Hepatocyte (in vitro differentiated cells): ENCODE results near the gene LY6G6F. TPM values are rescaled to one million over a fixed set of nuclear protein-coding genes. Genes with fewer than 3 reads are reported as not detected.

Experiments used
- DNase-seq: peaks from one replicate; pipeline ENCODE4 v3.0.0-alpha.2; 2016; ENCODE audit warnings: low spot score
- H2AFZ ChIP-seq: fragments of 200-600 bp; sonication (generic); 2 replicates; pipeline ENCODE4 v1.6.0; 2016; ENCODE audit warnings: antibody characterized with exemption, mild to moderate bottlenecking
- H3K27ac ChIP-seq: fragments of 200-600 bp; sonication (generic); 2 replicates; pipeline ENCODE4 v1.5.1; 2016; ENCODE audit warnings: mild to moderate bottlenecking
- H3K27me3 ChIP-seq: fragments of 200-600 bp; sonication (generic); 2 replicates; pipeline ENCODE4 v1.6.1; 2016
- H3K36me3 ChIP-seq: fragments of 200-600 bp; sonication (generic); replicated peaks from 2 replicates; pipeline ENCODE4 v1.5.1; 2016; ENCODE audit warnings: low read depth; ENCODE audit not compliant: insufficient read depth
- H3K4me1 ChIP-seq: fragments of 200-600 bp; sonication (generic); 2 replicates; pipeline ENCODE4 v1.5.1; 2016; ENCODE audit warnings: mild to moderate bottlenecking, moderate library complexity; ENCODE audit not compliant: insufficient read depth
- H3K4me2 ChIP-seq: fragments of 200-600 bp; sonication (generic); 2 replicates; pipeline ENCODE4 v1.6.0; 2016
- H3K4me3 ChIP-seq: fragments of 200-600 bp; sonication (generic); 2 replicates; pipeline ENCODE4 v1.5.1; 2016; ENCODE audit warnings: mild to moderate bottlenecking
- H3K79me2 ChIP-seq: fragments of 200-600 bp; sonication (generic); 2 replicates; pipeline ENCODE4 v1.6.0; 2017; ENCODE audit warnings: mild to moderate bottlenecking
- H3K9me2 ChIP-seq: fragments of 200-600 bp; sonication (generic); replicated peaks from 2 replicates; pipeline ENCODE4 v1.6.0; 2017; ENCODE audit warnings: mild to moderate bottlenecking; ENCODE audit not compliant: insufficient read depth
- H3K9me3 ChIP-seq: fragments of 200-600 bp; sonication (generic); 2 replicates; pipeline ENCODE4 v1.5.1; 2016; ENCODE audit warnings: low read depth, mild to moderate bottlenecking
- H4K20me1 ChIP-seq: fragments of 200-600 bp; sonication (generic); 2 replicates; pipeline ENCODE4 v1.6.0; 2016; ENCODE audit warnings: mild to moderate bottlenecking; ENCODE audit not compliant: insufficient read depth, poor library complexity, severe bottlenecking
- EZH2 ChIP-seq: fragments of 200-600 bp; sonication (generic); IDR thresholded peaks from 2 replicates; pipeline ENCODE4 v1.6.1; 2016; ENCODE audit warnings: antibody characterized with exemption, mild to moderate bottlenecking, borderline replicate concordance
- EZH2phosphoT487 ChIP-seq: fragments of 200-600 bp; sonication (generic); IDR thresholded peaks from one replicate; pipeline ENCODE4 v1.6.1; 2018; ENCODE audit warnings: antibody characterized with exemption, mild to moderate bottlenecking, low read depth, moderate library complexity; ENCODE audit not compliant: unreplicated experiment, severe bottlenecking
- WGBS: methylation state at CpG from one replicate; pipeline ENCODE4 v1.1.6; 2016; ENCODE audit warnings: low lambda C conversion rate; ENCODE audit errors: missing lambda C conversion rate; 5-methylcytosine and 5-hydroxymethylcytosine counted together
- polyA plus RNA-seq: library from polyadenylated mRNA; unstranded; fragments of >200 nt; fragmentation: Nextera tagmentation; extraction: Ambion mirVana; gene quantifications from 2 replicates; pipeline ENCODE4 v1.2.1, GENCODE V29; 2016
- total RNA-seq: library from RNA; depleted of rRNA; stranded (reverse); fragments of >200 nt; gene quantifications from 2 replicates; pipeline ENCODE4 v1.2.3, GENCODE V29; 2014
- TF ChIP-seq, protein P1 (sequence below): fragments of 200-600 bp; sonication (generic); IDR thresholded peaks from 2 replicates; pipeline ENCODE4 v1.5.1; 2016; ENCODE audit warnings: antibody characterized with exemption, mild to moderate bottlenecking; ENCODE audit not compliant: poor library complexity

LY6G6F gene
- total and polyA plus RNA-seq, 2 experiments from 2014 or later = not detected

DNA sequence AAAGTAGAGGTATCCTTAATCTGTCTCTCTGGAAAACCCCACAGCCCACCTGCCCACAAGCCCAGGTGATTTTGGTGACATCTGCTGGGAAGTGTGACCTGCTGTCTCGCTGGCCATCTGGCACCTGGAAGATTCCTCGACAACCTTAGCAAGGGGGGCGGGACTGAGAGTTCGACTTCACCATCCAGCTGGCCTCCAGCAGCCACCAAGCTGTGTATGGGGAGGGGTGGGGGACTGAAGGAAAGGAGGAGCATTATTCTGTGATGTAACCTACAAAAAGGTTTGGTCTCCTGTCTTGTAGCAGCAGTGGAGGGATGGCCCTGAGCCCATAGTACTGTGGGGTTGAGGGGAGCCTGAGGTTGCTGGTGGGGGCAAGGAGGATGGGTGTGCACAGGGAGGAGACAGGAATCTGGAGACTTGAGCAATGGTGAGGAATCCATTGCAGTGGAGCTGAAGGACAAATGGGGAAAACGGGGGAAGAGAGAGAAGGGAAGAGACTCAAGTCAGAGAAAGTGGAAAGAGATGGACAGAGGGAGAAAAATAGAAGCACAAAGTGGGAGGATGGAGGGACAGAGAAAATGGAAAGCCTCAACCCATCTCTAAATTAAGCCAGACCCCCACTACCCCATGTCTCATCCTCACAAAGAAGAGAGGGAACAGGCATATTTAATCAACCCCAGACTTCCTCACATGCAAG lies 4.0 kb downstream of the LY6G6F start:
- no peak for DNase-seq
- Histone ChIP-seq H3K79me2 (no peaks in the 10 kb centered on the region), H3K4me1 (peaks cover 24% of the 10 kb centered on the region), H4K20me1 (no peaks in the 10 kb centered on the region), H3K9me2 (no peaks in the 10 kb centered on the region), H3K27me3 (no peaks in the 10 kb centered on the region), H3K36me3 (no peaks in the 10 kb centered on the region), H3K27ac (no peak overlapping the region), H2AFZ (no peak overlapping the region), H3K4me2 (no peak overlapping the region), H3K4me3 (no peak overlapping the region), H3K9me3 (no peaks in the 10 kb centered on the region)
- WGBS = 58% methylated on average over 4 of the region's 5 CpGs
- TF ChIP-seq EZH2phosphoT487 (no peak), EZH2 (no peak)
- TF ChIP-seq, protein P1, sequence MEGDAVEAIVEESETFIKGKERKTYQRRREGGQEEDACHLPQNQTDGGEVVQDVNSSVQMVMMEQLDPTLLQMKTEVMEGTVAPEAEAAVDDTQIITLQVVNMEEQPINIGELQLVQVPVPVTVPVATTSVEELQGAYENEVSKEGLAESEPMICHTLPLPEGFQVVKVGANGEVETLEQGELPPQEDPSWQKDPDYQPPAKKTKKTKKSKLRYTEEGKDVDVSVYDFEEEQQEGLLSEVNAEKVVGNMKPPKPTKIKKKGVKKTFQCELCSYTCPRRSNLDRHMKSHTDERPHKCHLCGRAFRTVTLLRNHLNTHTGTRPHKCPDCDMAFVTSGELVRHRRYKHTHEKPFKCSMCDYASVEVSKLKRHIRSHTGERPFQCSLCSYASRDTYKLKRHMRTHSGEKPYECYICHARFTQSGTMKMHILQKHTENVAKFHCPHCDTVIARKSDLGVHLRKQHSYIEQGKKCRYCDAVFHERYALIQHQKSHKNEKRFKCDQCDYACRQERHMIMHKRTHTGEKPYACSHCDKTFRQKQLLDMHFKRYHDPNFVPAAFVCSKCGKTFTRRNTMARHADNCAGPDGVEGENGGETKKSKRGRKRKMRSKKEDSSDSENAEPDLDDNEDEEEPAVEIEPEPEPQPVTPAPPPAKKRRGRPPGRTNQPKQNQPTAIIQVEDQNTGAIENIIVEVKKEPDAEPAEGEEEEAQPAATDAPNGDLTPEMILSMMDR = no peak

DNA sequence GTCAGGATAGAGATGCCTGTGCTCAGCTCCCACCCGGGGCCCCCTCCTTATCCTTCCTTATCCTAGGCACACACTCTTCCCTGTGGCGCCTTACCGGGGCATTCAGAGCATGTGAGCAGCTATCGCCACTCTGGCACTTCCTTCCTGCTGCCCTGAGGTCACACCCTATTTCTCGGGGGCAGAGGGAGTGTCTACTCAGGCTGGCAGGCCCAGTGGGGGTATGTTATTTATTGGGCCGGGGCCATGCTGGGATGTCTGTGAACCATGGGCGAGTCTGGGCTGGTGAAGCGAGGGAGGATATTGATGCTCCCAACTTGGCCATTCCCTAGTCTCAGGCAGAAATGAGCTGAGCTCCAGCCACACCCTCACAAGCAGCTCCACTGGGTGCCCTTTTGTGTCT lies 4.6 kb downstream of the LY6G6F start:
- peaks cover 25% of the 10 kb centered on the region for H3K4me1 ChIP-seq
- no peak overlapping the region for H2AFZ ChIP-seq
- H3K4me3 ChIP-seq = no peak overlapping the region
- H3K4me2 ChIP-seq = no peak overlapping the region
- H3K79me2 ChIP-seq = no peaks in the 10 kb centered on the region
- no peaks in the 10 kb centered on the region for H3K9me2 ChIP-seq
- 85% methylated on average over 8 of the region's 8 CpGs for WGBS
- H3K36me3 ChIP-seq = no peaks in the 10 kb centered on the region
- no peaks in the 10 kb centered on the region for H3K9me3 ChIP-seq
- H3K27ac ChIP-seq = no peak overlapping the region
- H3K27me3 ChIP-seq = no peaks in the 10 kb centered on the region
- DNase-seq = no peak
- TF ChIP-seq, protein P1 = no peak
- TF ChIP-seq EZH2phosphoT487 = no peak
- no peak for TF ChIP-seq EZH2
- no peaks in the 10 kb centered on the region for H4K20me1 ChIP-seq

DNA sequence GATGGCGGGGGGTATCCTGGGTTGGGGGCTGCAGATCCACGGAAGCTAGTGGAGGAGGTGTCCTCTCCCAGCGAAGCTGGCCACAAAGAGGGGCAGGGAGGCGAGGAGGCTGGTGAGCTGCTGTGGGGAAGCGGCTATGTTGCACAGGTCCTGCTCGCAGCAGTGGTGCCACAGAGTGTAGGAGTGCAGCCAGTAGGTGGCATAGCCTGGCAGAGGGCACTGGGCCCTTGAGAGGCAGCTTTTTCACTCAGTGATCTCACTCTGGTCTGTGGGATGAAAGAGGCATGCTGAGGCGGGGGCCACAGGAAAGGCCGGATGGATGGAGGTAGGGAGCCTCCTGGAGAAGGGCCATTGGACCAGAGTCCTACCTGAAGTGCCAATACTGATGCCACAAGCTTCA lies 5.6 kb downstream of the LY6G6F start:
- H3K9me2 ChIP-seq = no peaks in the 10 kb centered on the region
- H4K20me1 ChIP-seq = no peaks in the 10 kb centered on the region
- H3K27ac ChIP-seq = no peak overlapping the region
- 93% methylated on average over 8 of the region's 8 CpGs for WGBS
- H3K4me1 ChIP-seq = peaks cover 25% of the 10 kb centered on the region
- DNase-seq = no peak
- H2AFZ ChIP-seq = no peak overlapping the region
- H3K9me3 ChIP-seq = no peaks in the 10 kb centered on the region
- no peak overlapping the region for H3K4me3 ChIP-seq
- H3K4me2 ChIP-seq = no peak overlapping the region
- TF ChIP-seq, protein P1 = no peak
- TF ChIP-seq EZH2phosphoT487 (no peak), EZH2 (no peak)
- H3K79me2 ChIP-seq = no peaks in the 10 kb centered on the region
- no peaks in the 10 kb centered on the region for H3K36me3 ChIP-seq
- H3K27me3 ChIP-seq = no peaks in the 10 kb centered on the region
